Stimulated activated naive B cell treated with anti-CD40 and anti-IgM and Interleukin-4, amounts not matched to agents 10 μg/mL and 1 μg/mL and 100 μg/mL, for 72 hours (primary cell): ENCODE data around the gene LINGO1.

Source experiments
- ATAC-seq, 2 donors: fragments of 150-1000 bp; cut with Tn5 transposase; replicated peaks; 2 replicates each; pipeline ENCODE4 v1.10.0; 2021; ENCODE audit warnings: moderate library complexity in 1 of 2
- DNase-seq: peaks from one replicate; pipeline ENCODE4 v3.0.0; 2021
- H3K27ac Mint-ChIP-seq: one replicate; pipeline ENCODE4 v1.8.0; 2022; ENCODE audit warnings: mild to moderate bottlenecking, mixed read lengths
- H3K27me3 Mint-ChIP-seq, 2 donors: one replicate each; pipeline ENCODE4 v1.8.0; 2022; ENCODE audit warnings: mixed read lengths in 2 of 2
- H3K36me3 Mint-ChIP-seq, 2 donors: one replicate each; pipeline ENCODE4 v1.8.0; 2022; ENCODE audit warnings: mixed read lengths in 2 of 2, mild to moderate bottlenecking in 1 of 2
- H3K4me1 Mint-ChIP-seq, 2 donors: one replicate each; pipeline ENCODE4 v1.8.0; 2022; ENCODE audit warnings: mixed read lengths in 2 of 2, mild to moderate bottlenecking in 1 of 2
- H3K4me3 Mint-ChIP-seq, 2 donors: one replicate each; pipeline ENCODE4 v1.8.0; 2022; ENCODE audit warnings: mild to moderate bottlenecking in 2 of 2, mixed read lengths in 2 of 2, moderate library complexity in 1 of 2
- H3K9me3 Mint-ChIP-seq, 2 donors: one replicate each; pipeline ENCODE4 v1.8.0; 2022; ENCODE audit warnings: mixed read lengths in 2 of 2, mild to moderate bottlenecking in 1 of 2

Gene LINGO1

GRCh38 chr15:77665530-77666295 is 33.0 kb upstream of the LINGO1 start:
- Mint-ChIP-seq H3K27ac (no peak overlapping the region), H3K4me3 (no peak overlapping the region), H3K4me1 (peaks cover 0 to 2% of the 10 kb centered on the region in 2 donors), H3K27me3 (peaks cover 31 to 35% of the 10 kb centered on the region in 2 donors), H3K36me3 (no peaks in the 10 kb centered on the region), H3K9me3 (no peaks in the 10 kb centered on the region)
- ATAC-seq: no peak
- no peak for DNase-seq

- Mint-ChIP-seq H3K4me3 (no peak overlapping the region), H3K9me3 (no peaks in the 10 kb centered on the region), H3K36me3 (no peaks in the 10 kb centered on the region)
Observed at GRCh38 chr15:77664428-77664827, 31.7 kb upstream of the LINGO1 start.

GRCh38 chr15:77663256-77663655 is 30.5 kb upstream of the LINGO1 start:
- Mint-ChIP-seq H3K9me3 (no peaks in the 10 kb centered on the region), H3K36me3 (no peaks in the 10 kb centered on the region), H3K4me1 (peaks cover 0 to 4% of the 10 kb centered on the region in 2 donors), H3K27ac (no peak overlapping the region), H3K27me3 (peaks cover 43 to 48% of the 10 kb centered on the region in 2 donors), H3K4me3 (no peak overlapping the region)
- DNase-seq (no peak), ATAC-seq (no peak)

More at GRCh38 chr15:77664428-77664827, 31.7 kb upstream of the LINGO1 start:
- H3K4me1 Mint-ChIP-seq: peaks cover 0 to 4% of the 10 kb centered on the region in 2 donors
- H3K27ac Mint-ChIP-seq: no peak overlapping the region
- no peak for DNase-seq
- peaks cover 39 to 44% of the 10 kb centered on the region in 2 donors for H3K27me3 Mint-ChIP-seq
- ATAC-seq: no peak

GRCh38 chr15:77659350-77660321 is 26.9 kb upstream of the LINGO1 start:
- Mint-ChIP-seq H3K27ac (no peak overlapping the region), H3K4me3 (no peak overlapping the region), H3K36me3 (no peaks in the 10 kb centered on the region), H3K9me3 (peaks cover 0 to 2% of the 10 kb centered on the region in 2 donors), H3K4me1 (peaks cover 0 to 2% of the 10 kb centered on the region in 2 donors), H3K27me3 (peaks cover 53 to 57% of the 10 kb centered on the region in 2 donors)
- no peak for DNase-seq
- peak; percentile 65 to 73 for ATAC-seq

- ATAC-seq (no peak), DNase-seq (no peak)
- Mint-ChIP-seq H3K9me3 (peaks cover 0 to 5% of the 10 kb centered on the region in 2 donors), H3K4me3 (no peak overlapping the region), H3K4me1 (peaks cover 0 to 2% of the 10 kb centered on the region in 2 donors), H3K36me3 (no peaks in the 10 kb centered on the region), H3K27ac (no peak overlapping the region), H3K27me3 (peaks cover 53 to 71% of the 10 kb centered on the region in 2 donors)
Observed at GRCh38 chr15:77658304-77658703, 25.6 kb upstream of the LINGO1 start.

GRCh38 chr15:77657634-77658238 is 25.0 kb upstream of the LINGO1 start:
- Mint-ChIP-seq H3K27ac (no peak overlapping the region), H3K4me3 (no peak overlapping the region), H3K9me3 (peaks cover 0 to 5% of the 10 kb centered on the region in 2 donors), H3K27me3 (peaks cover 53 to 76% of the 10 kb centered on the region in 2 donors), H3K4me1 (peaks cover 0 to 2% of the 10 kb centered on the region in 2 donors), H3K36me3 (no peaks in the 10 kb centered on the region)
- DNase-seq (no peak), ATAC-seq (no peak)

- ATAC-seq (no peak), DNase-seq (no peak)
- peaks cover 0 to 2% of the 10 kb centered on the region in 2 donors for H3K4me1 Mint-ChIP-seq
- H3K27ac Mint-ChIP-seq: no peak overlapping the region
- no peaks in the 10 kb centered on the region for H3K36me3 Mint-ChIP-seq
- H3K9me3 Mint-ChIP-seq: peaks cover 0 to 5% of the 10 kb centered on the region in 2 donors
- no peak overlapping the region for H3K4me3 Mint-ChIP-seq
- peaks cover 50 to 76% of the 10 kb centered on the region in 2 donors for H3K27me3 Mint-ChIP-seq
Observed at GRCh38 chr15:77656294-77656693, 23.6 kb upstream of the LINGO1 start.

- DNase-seq (no peak), ATAC-seq (no peak)
- peaks cover 0 to under 1% of the 10 kb centered on the region in 2 donors for H3K4me1 Mint-ChIP-seq
- H3K27ac Mint-ChIP-seq: no peak overlapping the region
- peaks cover 45 to 65% of the 10 kb centered on the region in 2 donors for H3K27me3 Mint-ChIP-seq
- H3K9me3 Mint-ChIP-seq: peaks cover 0 to 5% of the 10 kb centered on the region in 2 donors
- H3K4me3 Mint-ChIP-seq: no peak overlapping the region
- H3K36me3 Mint-ChIP-seq: no peaks in the 10 kb centered on the region
Observed at GRCh38 chr15:77654975-77655374, 22.3 kb upstream of the LINGO1 start.

GRCh38 chr15:77653832-77654480 is 21.2 kb upstream of the LINGO1 start:
- Mint-ChIP-seq H3K4me1 (peaks cover 0 to 2% of the 10 kb centered on the region in 2 donors), H3K4me3 (no peak overlapping the region), H3K9me3 (peaks cover 0 to 5% of the 10 kb centered on the region in 2 donors), H3K36me3 (no peaks in the 10 kb centered on the region), H3K27me3 (peaks cover 44 to 69% of the 10 kb centered on the region in 2 donors), H3K27ac (no peak overlapping the region)
- DNase-seq: no peak
- no peak for ATAC-seq

- Mint-ChIP-seq H3K4me3 (no peak overlapping the region), H3K36me3 (no peaks in the 10 kb centered on the region), H3K9me3 (peaks cover 0 to 3% of the 10 kb centered on the region in 2 donors), H3K27me3 (peaks cover 25 to 57% of the 10 kb centered on the region in 2 donors), H3K4me1 (peaks cover 0 to 2% of the 10 kb centered on the region in 2 donors), H3K27ac (no peak overlapping the region)
- DNase-seq (no peak), ATAC-seq (peak; percentile 34 to 35)
Observed at GRCh38 chr15:77650265-77650664, 17.6 kb upstream of the LINGO1 start.

- DNase-seq (no peak), ATAC-seq (no peak)
- Mint-ChIP-seq H3K27me3 (peaks cover 18 to 51% of the 10 kb centered on the region in 2 donors), H3K9me3 (peaks cover 0 to 3% of the 10 kb centered on the region in 2 donors), H3K36me3 (no peaks in the 10 kb centered on the region), H3K4me1 (peaks cover 0 to 2% of the 10 kb centered on the region in 2 donors), H3K27ac (no peak overlapping the region), H3K4me3 (no peak overlapping the region)
Observed at GRCh38 chr15:77649610-77650009, 16.9 kb upstream of the LINGO1 start.

- Mint-ChIP-seq H3K4me3 (no peak overlapping the region), H3K36me3 (no peaks in the 10 kb centered on the region), H3K9me3 (peaks cover 0 to 2% of the 10 kb centered on the region in 2 donors), H3K4me1 (peaks cover 0 to 2% of the 10 kb centered on the region in 2 donors), H3K27ac (no peak overlapping the region), H3K27me3 (peaks cover 21 to 50% of the 10 kb centered on the region in 2 donors)
- no peak for ATAC-seq
- DNase-seq: no peak
Observed at GRCh38 chr15:77649017-77649416, 16.3 kb upstream of the LINGO1 start.

GRCh38 chr15:77647961-77648360 is 15.2 kb upstream of the LINGO1 start:
- H3K27ac Mint-ChIP-seq: no peak overlapping the region
- H3K36me3 Mint-ChIP-seq: no peaks in the 10 kb centered on the region
- DNase-seq: no peak
- peaks cover 0 to 2% of the 10 kb centered on the region in 2 donors for H3K4me1 Mint-ChIP-seq
- H3K27me3 Mint-ChIP-seq: peaks cover 26 to 47% of the 10 kb centered on the region in 2 donors
- no peak overlapping the region for H3K4me3 Mint-ChIP-seq
- no peak for ATAC-seq
- H3K9me3 Mint-ChIP-seq: no peaks in the 10 kb centered on the region
